H1 (cell line): ENCODE results near the gene ZMIZ1. TPM values are rescaled to one million over a fixed set of nuclear protein-coding genes. Genes with fewer than 3 reads are reported as not detected.

Experiments used
- CTCF ChIA-PET: fragments of 300-600 bp; sonication (Branson Sonifier 250); formaldehyde crosslinking; loops from one replicate; lab custom pipeline; 2021; ENCODE audit not compliant: partially characterized antibody; lab: Charles Lee
- POLR2A ChIA-PET: fragments of 300-600 bp; sonication (Branson Sonifier 250); formaldehyde crosslinking; loops from one replicate; lab custom pipeline; 2021; ENCODE audit warnings: inconsistent platforms; ENCODE audit not compliant: partially characterized antibody; lab: Charles Lee
- DNase-seq, 2 experiments: peaks; one replicate each; pipeline versions ENCODE4 v3.0.0 to v3.0.0-alpha.2; 2010 to 2022; ENCODE audit warnings: low spot score in 2 of 2, low read depth in 1 of 2, mixed read lengths in 1 of 2
- FAIRE-seq: peaks from 2 replicates; lab custom pipeline; 2011; peaks lifted over from hg19 to GRCh38; lab: Jason Lieb, UNC
- H2AFZ ChIP-seq: 2 replicates; pipeline ENCODE4 v1.8.1; 2012; ENCODE audit warnings: low read length, inconsistent platforms
- H2AK5ac ChIP-seq: 2 replicates; pipeline ENCODE4 v1.6.1; 2013; ENCODE audit warnings: low read depth, low read length
- H2BK120ac ChIP-seq: replicated peaks from 2 replicates; pipeline ENCODE3; 2013; ENCODE audit warnings: low read depth, low read length, inconsistent platforms
- H2BK12ac ChIP-seq: 2 replicates; pipeline ENCODE4 v1.6.1; 2013; ENCODE audit warnings: low read depth, low read length
- H2BK15ac ChIP-seq: 2 replicates; pipeline ENCODE4 v1.6.1; 2013; ENCODE audit warnings: low read length
- H2BK20ac ChIP-seq: 2 replicates; pipeline ENCODE4 v1.6.1; 2013; ENCODE audit warnings: low read length
- H2BK5ac ChIP-seq: 2 replicates; pipeline ENCODE4 v1.6.1; 2013; ENCODE audit warnings: low read depth, low read length
- H3K14ac ChIP-seq: 2 replicates; pipeline ENCODE4 v1.6.1; 2013; ENCODE audit warnings: inconsistent platforms; ENCODE audit not compliant: insufficient read length
- H3K18ac ChIP-seq: 2 replicates; pipeline ENCODE4 v1.6.1; 2013; ENCODE audit warnings: low read length; ENCODE audit errors: extremely low read depth
- H3K23ac ChIP-seq: 2 replicates; pipeline ENCODE4 v1.6.1; 2013; ENCODE audit warnings: inconsistent platforms; ENCODE audit not compliant: insufficient read length
- H3K23me2 ChIP-seq: 2 replicates; pipeline ENCODE4 v1.6.1; 2013; ENCODE audit warnings: low read depth, low read length
- H3K27ac ChIP-seq: 2 replicates; pipeline ENCODE4 v1.6.1; 2011; ENCODE audit warnings: low read depth, low read length, inconsistent platforms
- H3K27me3 ChIP-seq, 4 experiments: replicated peaks in 1 of 4; 1 replicate in 1 of 4; 2 replicates in 3 of 4; pipeline versions ENCODE4 v1.6.1 to v1.8.1; 2011 to 2013; ENCODE audit warnings: low read length in 3 of 4, mild to moderate bottlenecking in 3 of 4, inconsistent platforms in 2 of 4, mixed read lengths in 2 of 4, moderate library complexity in 1 of 4; ENCODE audit not compliant: control insufficient read depth in 3 of 4, insufficient read depth in 3 of 4; ENCODE audit errors: extremely low read depth in 1 of 4
- H3K36me3 ChIP-seq, 4 experiments: 2 replicates each; pipeline versions ENCODE4 v1.6.1 to v1.8.1; 2011 to 2013; ENCODE audit warnings: mild to moderate bottlenecking in 4 of 4, low read length in 3 of 4, moderate library complexity in 2 of 4, control low read depth in 1 of 4, inconsistent platforms in 1 of 4; ENCODE audit not compliant: insufficient read depth in 4 of 4, control insufficient read depth in 2 of 4
- H3K4ac ChIP-seq: replicated peaks from 2 replicates; pipeline ENCODE3; 2013; ENCODE audit warnings: low read length, low read depth, mixed read lengths, inconsistent platforms; ENCODE audit not compliant: insufficient read length
- H3K4me1 ChIP-seq, 4 experiments: replicated peaks in 1 of 4; 1 replicate in 1 of 4; 2 replicates in 3 of 4; pipeline versions ENCODE4 v1.6.1 to v1.8.1; 2011 to 2013; ENCODE audit warnings: low read length in 3 of 4, inconsistent platforms in 2 of 4, mixed read lengths in 1 of 4; ENCODE audit not compliant: insufficient read depth in 4 of 4, control insufficient read depth in 3 of 4
- H3K4me2 ChIP-seq, 2 experiments: 2 replicates each; pipeline versions ENCODE4 v1.6.1 to v1.8.1; 2011 to 2013; ENCODE audit warnings: low read depth in 2 of 2, low read length in 2 of 2, control low read depth in 1 of 2, inconsistent platforms in 1 of 2, mild to moderate bottlenecking in 1 of 2; ENCODE audit not compliant: insufficient read depth in 1 of 2
- H3K4me3 ChIP-seq, 4 experiments: fragments of 200-600, 300-600 bp in 1 of 4; sonication (generic), shearing (Covaris generic), sonication (Bioruptor Twin) in 1 of 4; 2 replicates each; pipeline versions ENCODE4 v1.5.1 to v1.8.1; 2011 to 2016; ENCODE audit warnings: low read length in 4 of 4, low read depth in 3 of 4, control low read depth in 2 of 4, inconsistent platforms in 2 of 4, mild to moderate bottlenecking in 2 of 4, mixed read lengths in 1 of 4, moderate library complexity in 1 of 4; ENCODE audit not compliant: insufficient read depth in 2 of 4; ENCODE audit errors: extremely low read depth in 1 of 4
- H3K56ac ChIP-seq: replicated peaks from 2 replicates; pipeline ENCODE3; 2013; ENCODE audit warnings: low read depth, mild to moderate bottlenecking, mixed read lengths, low read length, inconsistent platforms; ENCODE audit not compliant: insufficient read length
- H3K79me1 ChIP-seq: 2 replicates; pipeline ENCODE4 v1.6.1; 2013; ENCODE audit warnings: low read depth, low read length, control low read depth
- H3K79me2 ChIP-seq, 2 experiments: 2 replicates each; pipeline versions ENCODE4 v1.6.1 to v1.8.1; 2012 to 2013; ENCODE audit warnings: low read length in 2 of 2, mild to moderate bottlenecking in 2 of 2, inconsistent platforms in 1 of 2; ENCODE audit not compliant: insufficient read depth in 2 of 2, control insufficient read depth in 1 of 2
- H3K9ac ChIP-seq, 4 experiments: replicated peaks in 1 of 4; 1 replicate in 1 of 4; 2 replicates in 3 of 4; pipeline versions ENCODE4 v1.6.1 to v1.8.1; 2011 to 2013; ENCODE audit warnings: low read depth in 3 of 4, low read length in 3 of 4, control low read depth in 2 of 4, mild to moderate bottlenecking in 2 of 4, moderate library complexity in 2 of 4, inconsistent platforms in 1 of 4; ENCODE audit errors: extremely low read depth in 1 of 4
- H3K9me3 ChIP-seq, 2 experiments: 2 replicates each; pipeline versions ENCODE4 v1.6.1 to v1.8.1; 2012 to 2013; ENCODE audit warnings: mild to moderate bottlenecking in 2 of 2, moderate library complexity in 2 of 2, control low read depth in 1 of 2, inconsistent platforms in 1 of 2, low read depth in 1 of 2, low read length in 1 of 2, mixed read lengths in 1 of 2; ENCODE audit not compliant: insufficient read depth in 2 of 2
- H4K20me1 ChIP-seq, 2 experiments: replicated peaks in 1 of 2; 2 replicates each; pipeline versions ENCODE3 to v1.8.1; 2011 to 2013; ENCODE audit warnings: inconsistent platforms in 2 of 2, low read length in 2 of 2, mild to moderate bottlenecking in 1 of 2; ENCODE audit not compliant: insufficient read depth in 2 of 2, control insufficient read depth in 1 of 2
- H4K5ac ChIP-seq: 2 replicates; pipeline ENCODE4 v1.6.1; 2013; ENCODE audit warnings: low read length, low read depth, mixed read lengths, inconsistent platforms; ENCODE audit not compliant: insufficient read length
- H4K8ac ChIP-seq: 2 replicates; pipeline ENCODE4 v1.8.0; 2013; ENCODE audit warnings: mild to moderate bottlenecking, moderate library complexity, low read length, inconsistent platforms; ENCODE audit not compliant: insufficient read depth; ENCODE audit errors: extremely low read depth
- H4K91ac ChIP-seq: replicated peaks from 2 replicates; pipeline ENCODE3; 2013; ENCODE audit warnings: low read length, mixed read lengths, inconsistent platforms; ENCODE audit not compliant: insufficient read length
- CBX5 ChIP-seq: fragments of 300-800, 300-1000 bp; sonication (generic); IDR thresholded peaks from 2 replicates; pipeline ENCODE4 v1.7.1; 2016; ENCODE audit warnings: antibody characterized with exemption, low read length, low read depth
- CBX8 ChIP-seq: fragments of 300-800, 300-1000 bp; sonication (generic); IDR thresholded peaks from 2 replicates; pipeline ENCODE4 v1.7.1; 2016; ENCODE audit warnings: low read depth, low read length, borderline replicate concordance
- CTBP2 ChIP-seq: IDR thresholded peaks from 2 replicates; pipeline ENCODE4 v1.7.0; 2011; ENCODE audit warnings: borderline replicate concordance, mild to moderate bottlenecking, moderate library complexity, mixed read lengths, low read length; ENCODE audit not compliant: insufficient read depth, insufficient read length
- EP300 ChIP-seq, 2 experiments: IDR thresholded peaks; 1 replicate in 1 of 2; 2 replicates in 1 of 2; pipeline ENCODE4 v1.6.1; 2011 to 2012; ENCODE audit warnings: low read depth in 2 of 2, low read length in 2 of 2, mild to moderate bottlenecking in 2 of 2, borderline replicate concordance in 1 of 2, inconsistent platforms in 1 of 2, moderate library complexity in 1 of 2
- GABPA ChIP-seq: IDR thresholded peaks from 2 replicates; pipeline ENCODE4 v1.6.1; 2011; ENCODE audit warnings: mild to moderate bottlenecking, low read length, moderate library complexity, borderline replicate concordance; ENCODE audit not compliant: insufficient read depth
- GTF2F1 ChIP-seq: IDR thresholded peaks from 2 replicates; pipeline ENCODE4 v1.6.1; 2012; ENCODE audit warnings: low read depth, low read length, improper control_type of control experiment, borderline replicate concordance
- NANOG ChIP-seq: IDR thresholded peaks from 2 replicates; pipeline ENCODE4 v1.6.1; 2011; ENCODE audit warnings: low read length, low read depth, mild to moderate bottlenecking, inconsistent platforms; ENCODE audit not compliant: insufficient read depth, poor library complexity, severe bottlenecking
- PHF8 ChIP-seq: fragments of 200-600 bp; sonication (generic); conservative IDR thresholded peaks from 2 replicates; pipeline ENCODE4 v1.7.1; 2012; ENCODE audit warnings: low read depth, mild to moderate bottlenecking, inconsistent platforms, low read length, moderate library complexity
- RAD21 ChIP-seq, 2 experiments: IDR thresholded peaks in 1 of 2; conservative IDR thresholded peaks in 1 of 2; 2 replicates each; pipeline ENCODE4 v1.6.1; 2011; ENCODE audit warnings: low read depth in 2 of 2, low read length in 2 of 2, improper control_type of control experiment in 1 of 2, inconsistent platforms in 1 of 2, mild to moderate bottlenecking in 1 of 2, moderate library complexity in 1 of 2
- SIN3A ChIP-seq, 2 experiments: IDR thresholded peaks in 1 of 2; conservative IDR thresholded peaks in 1 of 2; 2 replicates each; pipeline ENCODE4 v1.6.1; 2011 to 2012; ENCODE audit warnings: low read length in 2 of 2, improper control_type of control experiment in 1 of 2, low read depth in 1 of 2, mild to moderate bottlenecking in 1 of 2
- SP1 ChIP-seq: IDR thresholded peaks from 2 replicates; pipeline ENCODE4 v1.6.1; 2011; ENCODE audit warnings: low read depth, low read length
- TBP ChIP-seq: IDR thresholded peaks from 2 replicates; pipeline ENCODE4 v1.6.1; 2011; ENCODE audit warnings: low read depth, low read length, improper control_type of control experiment
- WGBS, 2 experiments: shearing (Covaris generic) in 1 of 2; methylation state at CpG; one replicate each; pipeline versions ENCODE4 v1.1.6 to v1.1.7; 2013 to 2015; ENCODE audit warnings: low lambda C conversion rate in 2 of 2, mixed read lengths in 2 of 2, inconsistent platforms in 1 of 2, low coverage in 1 of 2, missing lambda C conversion rate in 1 of 2; ENCODE audit not compliant: insufficient replicate concordance in 2 of 2, insufficient coverage in 1 of 2, insufficient read length in 1 of 2; ENCODE audit errors: extremely low coverage in 1 of 2, missing lambda C conversion rate in 1 of 2; 5-methylcytosine and 5-hydroxymethylcytosine counted together
- polyA plus RNA-seq, 7 experiments: library from polyadenylated mRNA; depleted of rRNA in 3 of 7; stranded (reverse) in 5 of 7; unstranded in 2 of 7; fragments of >200 nt in 5 of 7; fragments of 200-250 nt in 2 of 7; gene quantifications; 1 replicate in 5 of 7; 2 replicates in 1 of 7; 4 replicates in 1 of 7; pipeline versions ENCODE4 v1.2.1 to v1.2.3, GENCODE V29; 2011 to 2013; ENCODE audit warnings: missing spikeins in 2 of 7, mixed read lengths in 2 of 7
- total RNA-seq: library from RNA; stranded (reverse); fragmentation: NEBNext Ultra II Directional; extraction: Animal tissue kit (Norgen Biotek cat#: 25700); gene quantifications from 2 replicates; pipeline ENCODE4 v1.2.1, GENCODE V29; 2021

Gene ZMIZ1
- total and polyA plus RNA-seq, 2 of the 8 experiments (the other 6 are each of a cell fraction or from before 2014, with no cell fraction given): 8.1 to 28.0 TPM

- Histone ChIP-seq H3K4ac (no peak overlapping the region), H3K36me3 (no peaks in the 10 kb centered on the region), H3K79me1 (peaks cover 48% of the 10 kb centered on the region), H3K23me2 (no peaks in the 10 kb centered on the region; the same call in 1 of the 2 replicates), H2BK12ac (no peak overlapping the region), H4K5ac (no peak overlapping the region), H2BK15ac (no peak overlapping the region), H4K20me1 (peaks cover 36 to 47% of the 10 kb centered on the region in 2 experiments), H3K9ac (no peak overlapping the region), H2AK5ac (no peak overlapping the region), H3K79me2 (peaks cover 14 to 95% of the 10 kb centered on the region in 2 experiments), H3K27ac (no peak overlapping the region), H3K14ac (no peak overlapping the region), H4K8ac (no peak overlapping the region), H2AFZ (no peak overlapping the region), H3K23ac (no peak overlapping the region), H4K91ac (no peak overlapping the region), H3K18ac (no peak overlapping the region), H3K4me2 (no peak overlapping the region), H2BK5ac (no peak overlapping the region), H3K4me3 (no peak overlapping the region), H3K9me3 (no peaks in the 10 kb centered on the region), H2BK120ac (no peak overlapping the region), H3K27me3 (no peaks in the 10 kb centered on the region), H2BK20ac (no peak overlapping the region), H3K56ac (no peak overlapping the region), H3K4me1 (peaks cover 0 to 21% (median 8%) of the 10 kb centered on the region in 4 experiments)
- DNase-seq: no peak
- WGBS, 2 experiments: 93% methylated on average over 7 of the region's 8 CpGs; no CpG with 5 or more reads in 1 of the 2 experiments
- ChIA-PET CTCF (interaction anchor here (0.7 to 2.4 kb wide), 7 partner anchors 10 to 113 kb away, joined by 3 to 13 read pairs (median 4); no protein-coding TSS in a partner anchor), POLR2A (interaction anchor here (1.3 kb wide), 1 partner anchor 9 kb away, joined by 4 read pairs; no protein-coding TSS in a partner anchor)
- no peak for FAIRE-seq
- TF ChIP-seq GTF2F1: no peak
- TF ChIP-seq CBX5: no peak
- no peak for TF ChIP-seq TBP
- TF ChIP-seq EP300 (IDR thresholded peaks at IDR 0.05; ENCODE audit: borderline replicate concordance in 1 of 2, low read depth in 2 of 2, low read length in 2 of 2): no peak
- no peak for TF ChIP-seq PHF8
- no peak for TF ChIP-seq SIN3A (conservative IDR thresholded peaks at IDR 0.05 in 1 of 2, IDR thresholded peaks at IDR 0.05 in 1 of 2; ENCODE audit: low read depth in 1 of 2, low read length in 2 of 2)
- TF ChIP-seq CTBP2: no peak
- TF ChIP-seq CBX8: no peak
- TF ChIP-seq RAD21 (IDR thresholded peaks at IDR 0.05 in 1 of 2, conservative IDR thresholded peaks at IDR 0.05 in 1 of 2; ENCODE audit: low read depth in 2 of 2, low read length in 2 of 2): no peak
- TF ChIP-seq NANOG: no peak
- no peak for TF ChIP-seq GABPA
- TF ChIP-seq SP1: no peak
Measured at GRCh38 chr10:79089632-79090031, 20.9 kb downstream of the ZMIZ1 start.
